SIG-M5 (cell line): Measurements from ENCODE around the gene USP9X.
"Not testable (repeated sequence)": the region's sequence is repeated elsewhere in the genome, so short reads cannot be mapped to it uniquely, and the experiment has no call there.

Source experiments
- DNase-seq: peaks from one replicate; lab custom pipeline; 2025; lab: John Stamatoyannopoulos, UW

The USP9X gene

GRCh38 chrX:41198410-41198809, 113.2 kb downstream of the USP9X start:
- no peak for DNase-seq

GRCh38 chrX:41200785-41201184, 115.5 kb downstream of the USP9X start:
- no peak for DNase-seq

GRCh38 chrX:41209853-41210252, 124.6 kb downstream of the USP9X start:
- no peak for DNase-seq

GRCh38 chrX:41224605-41225004, 139.4 kb downstream of the USP9X start:
- DNase-seq, result no peak

GRCh38 chrX:41233988-41234387, 148.7 kb downstream of the USP9X start:
- no peak for DNase-seq

GRCh38 chrX:41234471-41234870, 149.2 kb downstream of the USP9X start:
- DNase-seq, result not testable (repeated sequence)

GRCh38 chrX:41234962-41235361, 149.7 kb downstream of the USP9X start:
- no peak for DNase-seq

- DNase-seq, result no peak
Observed at GRCh38 chrX:41236629-41237028, 151.4 kb downstream of the USP9X start.

GRCh38 chrX:41240509-41240908, 155.3 kb downstream of the USP9X start:
- no peak for DNase-seq

- no peak for DNase-seq
Observed at GRCh38 chrX:41241962-41242361, 156.7 kb downstream of the USP9X start.

- no peak for DNase-seq
Observed at GRCh38 chrX:41245641-41246040, 160.4 kb downstream of the USP9X start.

- DNase-seq, result no peak
Observed at GRCh38 chrX:41250867-41251266, 165.6 kb downstream of the USP9X start.

GRCh38 chrX:41257801-41258200, 172.6 kb downstream of the USP9X start:
- DNase-seq, result no peak

GRCh38 chrX:41258226-41258625, 173.0 kb downstream of the USP9X start:
- DNase-seq, result no peak

GRCh38 chrX:41258871-41259270, 173.6 kb downstream of the USP9X start:
- no peak for DNase-seq

- DNase-seq, result no peak
Observed at GRCh38 chrX:41259516-41259915, 174.3 kb downstream of the USP9X start.

GRCh38 chrX:41265615-41266014, 180.4 kb downstream of the USP9X start:
- DNase-seq, result no peak

GRCh38 chrX:41273638-41274037, 188.4 kb downstream of the USP9X start:
- DNase-seq, result no peak

GRCh38 chrX:41275661-41276609, 190.7 kb downstream of the USP9X start:
- DNase-seq, result no peak

- DNase-seq, result no peak
Observed at GRCh38 chrX:41276661-41277506, 191.6 kb downstream of the USP9X start.

- DNase-seq, result not testable (repeated sequence)
Observed at GRCh38 chrX:41282307-41282706, 197.1 kb downstream of the USP9X start.

- not testable (repeated sequence) for DNase-seq
Observed at GRCh38 chrX:41285928-41286327, 200.7 kb downstream of the USP9X start.
